Inferior parietal cortex (tissue), 1 donor: ENCODE measurements around the gene CPNE4.

ENCODE experiments used
- DNase-seq: peaks from one replicate; pipeline ENCODE4 v3.0.0-alpha.2; 2016; ENCODE audit errors: extremely low spot score

CPNE4 gene

GRCh38 chr3:131796558-131797198 is 238.1 kb downstream of the CPNE4 start:
- peak; percentile 29 for DNase-seq

- DNase-seq, result no peak
These were observed 238.7 kb downstream of the CPNE4 start for GRCh38 chr3:131796111-131796510.

- DNase-seq, result no peak
These were observed 239.3 kb downstream of the CPNE4 start for GRCh38 chr3:131795390-131796090.

GRCh38 chr3:131794766-131795388 is 239.9 kb downstream of the CPNE4 start:
- DNase-seq, result peak; percentile 84

GRCh38 chr3:131793870-131794269 is 240.9 kb downstream of the CPNE4 start:
- no peak for DNase-seq

GRCh38 chr3:131789188-131789587 is 245.6 kb downstream of the CPNE4 start:
- no peak for DNase-seq

- DNase-seq, result no peak
These were observed 248.4 kb downstream of the CPNE4 start for GRCh38 chr3:131786386-131786785.

- DNase-seq, result no peak
These were observed 252.1 kb downstream of the CPNE4 start for GRCh38 chr3:131782751-131783150.

- no peak for DNase-seq
These were observed 256.3 kb downstream of the CPNE4 start for GRCh38 chr3:131778526-131778925.

GRCh38 chr3:131775650-131776049 is 259.2 kb downstream of the CPNE4 start:
- no peak for DNase-seq

GRCh38 chr3:131772269-131773026 is 262.4 kb downstream of the CPNE4 start:
- no peak for DNase-seq

GRCh38 chr3:131762981-131763564 is 271.7 kb downstream of the CPNE4 start:
- DNase-seq, result no peak

GRCh38 chr3:131756405-131756804 is 278.4 kb downstream of the CPNE4 start:
- DNase-seq, result no peak

GRCh38 chr3:131755380-131755779 is 279.4 kb downstream of the CPNE4 start:
- no peak for DNase-seq

- DNase-seq, result no peak
These were observed 284.6 kb downstream of the CPNE4 start for GRCh38 chr3:131750256-131750655.

GRCh38 chr3:131749826-131750225 is 285.0 kb downstream of the CPNE4 start:
- DNase-seq, result no peak

GRCh38 chr3:131747466-131747865 is 287.3 kb downstream of the CPNE4 start:
- no peak for DNase-seq

GRCh38 chr3:131744765-131745164 is 290.0 kb downstream of the CPNE4 start:
- DNase-seq, result no peak

GRCh38 chr3:131743126-131743525 is 291.7 kb downstream of the CPNE4 start:
- no peak for DNase-seq

GRCh38 chr3:131739211-131739610 is 295.6 kb downstream of the CPNE4 start:
- DNase-seq, result no peak

- DNase-seq, result no peak
These were observed 296.7 kb downstream of the CPNE4 start for GRCh38 chr3:131738095-131738494.

- no peak for DNase-seq
These were observed 299.3 kb downstream of the CPNE4 start for GRCh38 chr3:131735544-131735943.
